Measurements from ENCODE around the gene SPIC.
"Not testable (repeated sequence)": the region's sequence is repeated elsewhere in the genome, so short reads cannot be mapped to it uniquely, and the experiment has no call there.

The SPIC gene

GRCh38 chr12:101474711-101475386, at the start of gene SPIC:
SPIC (plus strand) TSS chr12:101475336; CDS start chr12:101476905, 1,569 bp downstream.
- FAIRE-seq, result no peak

- no peak for FAIRE-seq
Measured at GRCh38 chr12:101430456-101430855, 44.7 kb upstream of the SPIC start.

GRCh38 chr12:101436136-101436535, 39.0 kb upstream of the SPIC start:
- FAIRE-seq, result no peak

GRCh38 chr12:101439236-101439635, 35.9 kb upstream of the SPIC start:
- FAIRE-seq, result no peak

GRCh38 chr12:101441461-101442224, 33.5 kb upstream of the SPIC start:
- FAIRE-seq, result no peak

GRCh38 chr12:101455685-101456084, 19.5 kb upstream of the SPIC start:
- FAIRE-seq, result no peak

- no peak for FAIRE-seq
Measured at GRCh38 chr12:101459642-101460346, 15.3 kb upstream of the SPIC start.

GRCh38 chr12:101468948-101469347, 6.2 kb upstream of the SPIC start:
- no peak for FAIRE-seq

- FAIRE-seq, result no peak
Measured at GRCh38 chr12:101470939-101471338, 4.2 kb upstream of the SPIC start.

- FAIRE-seq, result not testable (repeated sequence)
Measured at GRCh38 chr12:101471878-101472277, 3.3 kb upstream of the SPIC start.

GRCh38 chr12:101474248-101474647, 888 bp upstream of the SPIC start:
- no peak for FAIRE-seq

- FAIRE-seq, result no peak
Measured at GRCh38 chr12:101475751-101476305, 692 bp downstream of the SPIC start.

GRCh38 chr12:101480849-101481248, 5.7 kb downstream of the SPIC start:
- FAIRE-seq, result no peak

GRCh38 chr12:101485021-101485420, 9.9 kb downstream of the SPIC start:
- FAIRE-seq, result no peak

- no peak for FAIRE-seq
Measured at GRCh38 chr12:101488469-101488868, 13.3 kb downstream of the SPIC start.

- FAIRE-seq, result no peak
Measured at GRCh38 chr12:101490286-101490920, 15.3 kb downstream of the SPIC start.

GRCh38 chr12:101491329-101491728, 16.2 kb downstream of the SPIC start:
- no peak for FAIRE-seq

GRCh38 chr12:101493556-101493955, 18.4 kb downstream of the SPIC start:
- no peak for FAIRE-seq

- no peak for FAIRE-seq
Measured at GRCh38 chr12:101498252-101498651, 23.1 kb downstream of the SPIC start.

- FAIRE-seq, result no peak
Measured at GRCh38 chr12:101501410-101501995, 26.4 kb downstream of the SPIC start.

GRCh38 chr12:101521136-101521535, 46.0 kb downstream of the SPIC start:
- FAIRE-seq, result no peak

GRCh38 chr12:101527682-101528081, 52.5 kb downstream of the SPIC start:
- FAIRE-seq, result no peak

Data from islet of Langerhans (tissue), 1 donor.